Stomach (tissue), 4 donors: ENCODE measurements around the gene FGF22.
"Not testable (repeated sequence)": the region's sequence is repeated elsewhere in the genome, so short reads cannot be mapped to it uniquely, and the experiment has no call there.

Source experiments
- CTCF ChIP-seq, 7 experiments: fragments of 450-650 bp in 4 of 7; fragments of 200-600 bp in 3 of 7; sonication (generic) in 3 of 7; IDR thresholded peaks; one replicate each; pipeline ENCODE4 v1.5.1; 2016 to 2019; ENCODE audit warnings: antibody characterized with exemption in 7 of 7, control low read depth in 2 of 7, mild to moderate bottlenecking in 1 of 7
- EP300 ChIP-seq: sonication (generic); formaldehyde crosslinking; IDR thresholded peaks from one replicate; pipeline ENCODE4 v1.6.1; 2017; ENCODE audit warnings: antibody characterized with exemption
- POLR2A ChIP-seq, 4 donors: fragments of 450-650 bp; IDR thresholded peaks; one replicate each; pipeline ENCODE4 v1.6.1; 2016; ENCODE audit warnings: antibody characterized with exemption in 4 of 4, control low read depth in 2 of 4, mild to moderate bottlenecking in 1 of 4, moderate library complexity in 1 of 4
- POLR2AphosphoS5 ChIP-seq, 3 donors: sonication (generic); formaldehyde crosslinking; IDR thresholded peaks; one replicate each; pipeline ENCODE4 v1.6.1; 2016; ENCODE audit warnings: antibody characterized with exemption in 3 of 3

- not testable (repeated sequence) for TF ChIP-seq CTCF (IDR thresholded peaks at IDR 0.05); POLR2A (IDR thresholded peaks at IDR 0.05); EP300; POLR2AphosphoS5 (IDR thresholded peaks at IDR 0.05)
Observed at GRCh38 chr19:621191-621590, 18.5 kb upstream of the FGF22 start.
